ENCODE measurements around the gene TECR.
"Not testable (repeated sequence)": the region's sequence is repeated elsewhere in the genome, so short reads cannot be mapped to it uniquely, and the experiment has no call there.

Gene TECR

DNA sequence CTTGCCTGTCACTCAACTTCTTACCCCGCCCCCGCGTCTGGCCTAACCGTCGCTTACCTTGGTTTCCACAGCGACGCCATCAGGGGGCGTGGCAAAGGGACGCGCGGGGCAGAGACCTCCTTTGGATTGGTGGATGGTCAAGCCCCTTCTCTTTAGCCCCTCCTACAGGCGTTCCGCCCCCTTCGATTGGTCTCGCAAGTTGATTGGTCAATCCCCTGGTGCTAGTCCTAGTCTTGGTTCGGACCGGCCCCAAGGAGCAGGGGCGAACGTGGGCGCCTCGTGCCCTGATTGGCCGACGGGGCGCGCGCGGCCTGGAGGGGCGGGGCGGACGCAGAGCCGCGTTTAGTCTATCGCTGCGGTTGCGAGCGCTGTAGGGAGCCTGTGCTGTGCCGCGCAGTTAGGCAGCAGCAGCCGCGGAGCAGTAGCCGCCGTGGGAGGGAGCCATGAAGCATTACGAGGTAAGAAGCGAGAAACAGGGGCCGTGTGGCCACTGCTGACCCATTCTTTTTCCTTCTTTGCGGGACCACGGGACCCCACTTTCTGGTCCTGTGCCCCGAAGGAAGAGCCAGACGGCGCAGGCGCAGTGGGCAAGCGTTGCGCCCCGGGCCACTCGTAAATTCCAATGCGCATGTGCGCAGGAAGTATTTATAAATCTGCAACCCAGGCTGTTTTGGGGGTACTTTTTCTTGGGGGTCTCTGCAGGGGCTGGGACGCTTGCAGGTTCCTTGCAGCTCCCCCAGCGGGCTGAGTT lies at the start of gene TECR:
TECR (plus strand) TSS at position 341 of the 751 bp plus-strand sequence; CDS start at position 444, 103 bp downstream.
- DNase-seq = peak; percentile 100

DNA sequence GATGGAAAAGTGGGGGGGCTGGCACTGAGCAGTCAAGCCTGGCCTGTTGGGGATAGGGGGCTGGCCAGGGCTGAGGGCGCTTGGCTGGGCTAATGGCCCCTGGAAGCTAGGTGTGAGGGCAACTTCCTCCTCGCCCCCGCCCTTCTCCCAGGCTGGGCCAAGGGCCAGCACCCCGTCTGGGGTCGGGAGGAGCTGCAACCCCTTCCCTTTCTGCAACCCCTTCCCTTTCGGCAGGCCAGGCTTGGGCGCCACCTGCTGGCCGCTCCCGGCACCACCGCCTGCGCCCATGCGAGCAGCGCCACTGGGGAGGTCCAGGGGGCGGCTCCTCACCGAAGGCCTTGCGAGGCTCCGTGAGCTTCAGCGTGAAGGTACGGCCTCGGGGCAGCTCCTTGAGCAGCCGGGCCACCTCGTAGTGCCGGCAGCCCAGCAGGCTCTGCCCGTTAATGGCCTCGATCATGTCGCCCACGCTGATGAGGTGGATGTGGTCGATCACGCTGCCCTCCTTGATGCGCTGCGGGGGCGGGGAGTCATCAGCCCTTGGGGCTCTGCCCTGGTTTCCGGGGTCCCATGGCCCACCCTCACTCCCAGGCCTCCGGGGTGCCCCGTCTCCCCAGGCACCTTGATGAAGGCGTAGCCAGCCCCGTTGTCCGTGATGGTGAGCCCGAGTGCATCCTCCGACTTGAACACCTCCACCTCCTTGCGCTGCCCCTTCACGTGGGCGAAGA lies 49.3 kb upstream of the TECR start:
- peak; percentile 69 for DNase-seq

- DNase-seq = no peak
Observed at GRCh38 chr19:14480700-14481079, 48.7 kb upstream of the TECR start.

DNA sequence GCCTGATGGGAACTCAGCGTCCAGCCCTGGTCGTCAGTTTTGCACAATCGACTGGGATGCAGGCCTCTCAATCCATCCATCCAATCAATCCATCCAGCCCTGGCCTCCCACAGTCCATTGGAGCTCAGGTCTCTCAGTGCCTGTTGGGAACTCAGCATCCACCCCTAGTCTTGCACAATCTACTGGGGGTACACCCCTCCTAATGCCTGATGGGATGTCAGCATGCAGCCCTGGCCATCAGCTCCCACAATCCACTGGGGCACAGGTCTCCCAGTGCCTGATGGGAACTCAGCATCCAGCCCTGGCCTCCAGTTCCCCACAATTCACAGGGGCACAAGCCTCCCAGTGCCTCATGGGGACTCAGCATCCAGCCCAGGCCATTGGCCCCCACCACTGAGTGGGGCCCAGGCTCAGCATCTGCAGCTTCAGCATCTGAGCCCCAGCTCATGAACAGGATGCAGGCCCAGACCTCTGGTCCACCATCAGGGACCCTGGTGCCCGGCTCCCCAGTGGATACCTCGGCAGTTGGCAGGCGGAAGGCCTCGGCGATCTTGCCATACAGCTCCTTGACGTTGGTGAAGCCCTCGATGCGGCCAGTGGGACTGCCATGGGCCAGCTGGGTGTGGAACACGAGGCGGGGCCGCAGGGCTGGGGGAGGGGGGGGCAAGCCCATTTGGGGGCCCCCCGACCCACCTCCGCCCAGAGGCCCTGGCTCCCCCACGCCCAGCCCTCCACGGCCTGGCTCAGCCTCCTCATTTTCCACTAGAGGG lies 47.0 kb upstream of the TECR start:
- no peak for DNase-seq

DNA sequence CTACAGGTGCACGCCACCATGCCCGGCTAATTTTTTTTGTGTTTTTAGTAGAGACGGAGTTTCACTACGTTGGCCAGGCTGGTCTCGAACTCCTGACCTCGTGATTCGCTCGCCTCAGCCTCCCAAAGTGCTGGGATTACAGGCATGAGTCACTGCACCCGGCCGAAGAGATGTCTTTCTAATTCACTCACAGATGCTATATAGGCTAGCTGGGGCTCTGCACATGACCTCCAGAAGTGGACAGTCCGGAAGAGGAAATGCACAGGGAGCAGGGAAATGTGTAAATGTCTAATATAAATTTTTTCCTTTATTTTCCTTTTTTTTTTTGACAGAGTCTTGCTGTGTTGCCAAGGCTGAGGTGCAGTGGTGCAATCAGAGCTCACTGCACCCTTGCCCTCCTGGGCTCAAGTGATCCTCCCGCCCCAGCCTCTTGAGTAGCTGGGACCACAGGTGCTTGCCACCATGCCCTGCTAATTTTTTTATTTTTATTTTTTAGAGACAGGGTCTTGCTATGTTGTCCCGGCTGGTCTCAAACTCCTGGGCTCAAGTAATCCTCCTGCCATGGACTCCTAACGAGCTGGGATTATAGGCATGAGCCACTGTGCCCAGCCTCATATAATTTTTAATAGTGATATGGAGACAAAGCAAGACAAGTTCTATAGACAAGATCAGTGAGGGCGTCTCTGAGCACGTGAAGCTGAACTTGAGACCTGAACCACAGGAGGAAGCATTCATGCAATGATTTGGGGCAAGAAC lies 41.8 kb upstream of the TECR start:
- no peak for DNase-seq

DNA sequence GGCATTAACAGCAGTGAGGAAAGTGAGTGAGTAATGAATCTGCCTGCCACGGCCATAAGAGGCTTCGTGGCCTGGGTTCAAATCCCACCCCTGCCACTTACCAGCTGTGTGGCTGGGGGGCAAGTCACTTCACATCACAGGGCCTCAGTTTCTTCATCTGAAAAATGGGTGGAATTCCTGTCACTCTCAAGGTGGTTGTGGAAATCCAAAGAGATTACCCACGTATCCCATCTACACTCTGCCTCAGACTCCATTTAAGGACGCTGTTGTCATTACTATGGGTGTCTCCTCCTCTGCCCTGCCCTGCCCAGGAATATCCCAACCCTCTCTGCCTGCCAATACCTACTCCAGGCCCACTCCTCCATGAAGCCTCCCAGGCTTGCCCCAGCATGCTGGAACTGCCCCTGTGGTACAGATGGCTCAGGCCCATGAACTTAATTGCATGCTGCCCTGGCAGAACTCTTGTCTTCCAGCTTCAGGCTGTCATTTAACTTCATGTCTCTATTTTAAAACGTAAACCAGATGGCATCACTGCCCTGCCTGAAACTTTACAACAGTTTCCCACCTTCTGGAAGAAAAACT lies 36.5 kb upstream of the TECR start:
- DNase-seq = no peak

DNA sequence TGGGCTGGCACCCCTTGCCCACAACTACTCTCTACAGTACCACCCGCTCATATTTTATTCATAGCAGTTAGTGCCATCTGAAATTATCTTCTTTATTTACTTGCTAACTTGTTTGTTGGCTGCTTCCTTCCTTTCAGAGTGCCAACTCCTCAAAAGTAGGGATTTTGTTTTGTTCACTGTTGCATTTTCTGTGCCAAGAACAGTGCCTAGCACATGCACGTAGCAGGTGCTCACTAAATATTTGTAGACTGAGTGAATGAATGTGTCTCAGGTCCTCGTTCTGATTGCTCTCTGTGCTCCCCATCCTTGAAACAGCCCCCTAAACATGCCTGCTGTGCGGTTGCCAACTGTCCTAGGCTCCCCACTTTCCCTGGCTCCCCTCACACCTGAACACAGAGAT lies 35.0 kb upstream of the TECR start:
- DNase-seq = no peak

- no peak for DNase-seq
Observed at GRCh38 chr19:14494910-14495671, 34.3 kb upstream of the TECR start.

DNA sequence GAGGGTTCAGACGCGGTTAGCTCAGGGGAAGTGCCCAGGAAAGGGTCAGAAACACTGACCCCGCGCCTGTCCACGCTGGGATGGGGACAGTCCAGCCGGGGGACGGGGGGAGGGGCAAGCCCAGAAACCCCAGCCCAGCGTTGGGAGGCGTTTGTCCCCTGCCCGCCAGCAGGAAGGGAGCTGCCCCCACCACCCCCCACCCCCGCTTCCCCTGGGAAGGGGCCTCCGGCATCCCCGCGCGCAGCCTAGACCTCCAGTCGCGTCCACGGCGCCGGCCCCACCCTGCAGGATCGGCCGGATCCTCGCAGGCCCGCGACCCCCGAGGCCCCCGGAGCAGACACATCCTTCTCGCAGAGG lies 33.7 kb upstream of the TECR start:
- DNase-seq = no peak

- peak; percentile 86 for DNase-seq
Observed at GRCh38 chr19:14496029-14496833, 33.2 kb upstream of the TECR start, which contains the start of gene GIPC1. Gene GIPC1, minus strand, starts transcription at chr19:14496127. Its CDS starts 13,151 bp downstream, at chr19:14482976.

GRCh38 chr19:14496834-14497227 lies 32.6 kb upstream of the TECR start:
- no peak for DNase-seq

DNA sequence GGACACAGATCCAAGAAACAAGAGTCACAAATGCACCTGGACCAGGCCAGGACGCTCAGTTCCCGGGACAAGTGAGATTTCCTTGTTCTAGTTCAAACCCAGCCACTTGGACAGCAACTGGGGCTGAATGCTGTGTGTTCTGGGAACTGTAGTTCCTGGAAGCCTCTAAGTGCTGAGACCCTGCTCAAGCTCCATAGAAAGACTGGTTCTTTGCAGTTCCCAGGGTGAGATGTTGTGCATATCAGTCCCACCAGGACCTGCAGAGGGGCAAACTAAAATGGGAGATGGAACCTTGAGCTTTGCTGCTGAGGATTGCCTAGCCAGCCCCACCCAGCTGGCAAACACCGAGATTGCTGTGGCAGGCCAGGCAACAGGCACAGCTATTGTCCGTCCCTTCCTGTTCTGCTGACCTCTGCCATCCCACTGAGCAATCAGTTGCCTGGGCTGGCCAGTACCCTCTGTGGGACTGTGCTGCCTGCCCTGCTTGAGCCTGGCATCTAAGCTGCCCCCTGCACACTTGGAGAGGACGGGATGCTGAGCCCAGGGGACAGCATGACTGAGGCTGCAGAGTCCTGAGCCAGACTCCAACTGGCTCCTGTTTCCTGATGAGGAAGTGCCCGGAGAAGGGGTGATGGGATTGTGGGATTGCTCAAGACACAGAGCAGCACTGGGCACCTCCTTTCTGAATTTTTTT lies 32.0 kb upstream of the TECR start:
- no peak for DNase-seq

GRCh38 chr19:14502334-14503092 lies 26.9 kb upstream of the TECR start:
- no peak for DNase-seq

DNA sequence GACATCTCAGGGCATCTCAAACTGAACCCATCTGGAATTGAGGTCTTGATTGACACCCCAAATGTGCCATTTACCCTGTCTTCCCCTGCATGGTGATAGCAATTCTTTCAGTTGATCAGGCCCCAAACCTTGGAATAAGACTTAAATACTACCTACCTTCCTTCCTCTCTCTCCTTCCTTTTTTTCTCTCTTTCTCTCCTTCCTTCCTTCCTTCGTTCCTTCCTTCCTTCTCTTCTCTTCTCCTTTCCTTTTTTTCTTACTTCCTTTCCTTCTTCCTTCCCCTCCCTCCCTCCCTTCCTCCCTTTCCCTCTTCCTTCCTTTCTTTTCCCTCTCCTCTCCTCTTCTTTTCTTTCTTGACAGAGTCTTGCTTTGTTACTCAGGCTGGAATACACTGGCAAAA lies 26.1 kb upstream of the TECR start:
- no peak for DNase-seq

- DNase-seq = not testable (repeated sequence)
Observed at GRCh38 chr19:14504575-14504974, 24.8 kb upstream of the TECR start.

DNA sequence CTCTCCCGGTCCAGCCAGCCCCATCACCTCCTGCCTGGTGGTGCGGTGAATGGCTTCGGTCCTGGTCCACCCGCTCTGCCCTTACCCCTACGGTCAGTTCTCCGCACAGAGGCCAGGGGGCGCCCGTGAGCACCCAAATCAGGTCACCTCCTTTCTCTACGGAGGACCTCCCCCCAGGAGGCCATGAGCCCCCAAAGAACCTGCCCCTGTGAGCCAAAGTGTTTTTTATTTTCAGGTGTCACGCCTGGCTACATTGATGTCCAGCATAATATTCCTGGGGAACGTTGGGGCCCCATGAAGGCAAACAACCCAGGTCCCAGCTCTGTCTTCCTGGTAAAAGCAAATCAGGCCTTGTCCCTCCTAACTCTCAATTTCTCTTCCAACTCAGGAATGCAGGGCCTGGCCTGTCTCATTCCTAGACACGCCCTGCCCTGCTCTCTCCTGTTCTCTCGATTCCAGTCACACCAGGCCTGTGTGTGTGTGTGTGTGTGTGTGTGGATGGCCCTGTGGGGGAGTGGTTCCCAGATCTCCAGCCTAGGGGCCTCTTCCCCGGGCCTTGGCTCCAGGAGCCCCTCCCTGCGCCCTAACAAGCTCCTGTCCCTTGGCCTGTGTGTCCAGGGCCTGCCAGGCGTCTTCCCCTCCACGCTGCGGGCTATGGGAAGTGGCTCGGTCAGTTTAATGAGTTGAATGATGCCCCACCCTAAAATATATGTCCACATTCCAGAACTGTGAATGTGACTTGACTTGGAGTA lies 23.7 kb upstream of the TECR start:
- peak; percentile 85 for DNase-seq

GRCh38 chr19:14507704-14508542 lies 21.5 kb upstream of the TECR start:
- no peak for DNase-seq
